Activated CD4-positive, alpha-beta T cell treated with anti-CD3 and anti-CD28 coated beads, Interleukin-2, amount 10 ng/mL, durations not matched to agents 7 days and 5 days (primary cell): ENCODE measurements around the gene COL13A1. TPM values are rescaled to one million over a fixed set of nuclear protein-coding genes. Genes with fewer than 3 reads are reported as not detected.

ENCODE experiments used
- CTCF ChIA-PET: fragments of 350-600 bp; sonication (Branson Sonifier 250); formaldehyde crosslinking; loops from one replicate; lab custom pipeline; 2021; ENCODE audit warnings: antibody characterized with exemption; lab: Charles Lee
- POLR2A ChIA-PET: fragments of 350-600 bp; sonication (Branson Sonifier 250); formaldehyde crosslinking; loops from one replicate; lab custom pipeline; 2021; ENCODE audit warnings: antibody characterized with exemption; lab: Charles Lee
- DNase-seq: peaks from one replicate; pipeline ENCODE4 v3.0.0-alpha.2; 2020
- H3K27ac Mint-ChIP-seq: one replicate; pipeline ENCODE4 v1.8.0; 2021; ENCODE audit warnings: mild to moderate bottlenecking, moderate library complexity, mixed read lengths
- H3K27me3 Mint-ChIP-seq: one replicate; pipeline ENCODE4 v1.8.0; 2021; ENCODE audit warnings: mixed read lengths
- H3K36me3 Mint-ChIP-seq: one replicate; pipeline ENCODE4 v1.8.0; 2021; ENCODE audit warnings: low read depth, mixed read lengths
- H3K4me1 Mint-ChIP-seq: one replicate; pipeline ENCODE4 v1.8.0; 2021; ENCODE audit warnings: mixed read lengths
- H3K4me3 Mint-ChIP-seq: one replicate; pipeline ENCODE4 v1.8.0; 2021; ENCODE audit warnings: mild to moderate bottlenecking, moderate library complexity, mixed read lengths
- H3K9me3 Mint-ChIP-seq: one replicate; pipeline ENCODE4 v1.8.0; 2021; ENCODE audit warnings: mixed read lengths
- total RNA-seq, 2 experiments: library from RNA; stranded (reverse); gene quantifications; one replicate each; pipeline ENCODE4 v1.2.3, GENCODE V29; 2021

Gene COL13A1
- total RNA-seq, 2 experiments from 2014 or later: not detected

DNA sequence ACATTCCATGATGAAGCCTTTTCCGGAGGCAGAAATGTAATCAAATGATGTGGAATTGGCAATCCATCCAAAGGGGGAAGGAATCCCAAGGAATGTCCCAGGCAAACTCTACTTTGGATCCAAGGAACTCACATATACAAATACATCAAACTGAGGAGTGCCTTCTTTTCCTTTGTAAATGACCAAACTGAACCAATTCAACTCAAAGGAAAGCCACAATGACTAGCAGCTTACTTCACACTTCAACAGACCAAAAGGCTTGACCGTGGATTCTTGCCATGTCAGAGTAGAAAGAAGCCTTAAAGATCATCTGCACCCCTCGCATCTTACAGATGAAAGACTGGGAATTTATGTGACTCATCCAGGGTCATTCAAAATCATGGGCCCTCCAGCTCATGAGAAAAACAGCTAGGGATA is 171.3 kb downstream of the COL13A1 start:
- Mint-ChIP-seq H3K27ac (no peak overlapping the region), H3K9me3 (peaks cover 3% of the 10 kb centered on the region), H3K4me3 (no peak overlapping the region), H3K27me3 (peaks cover 45% of the 10 kb centered on the region), H3K4me1 (peaks cover 9% of the 10 kb centered on the region), H3K36me3 (no peaks in the 10 kb centered on the region)
- no peak for DNase-seq
- CTCF ChIA-PET: no interaction called here
- POLR2A ChIA-PET: no interaction called here

DNA sequence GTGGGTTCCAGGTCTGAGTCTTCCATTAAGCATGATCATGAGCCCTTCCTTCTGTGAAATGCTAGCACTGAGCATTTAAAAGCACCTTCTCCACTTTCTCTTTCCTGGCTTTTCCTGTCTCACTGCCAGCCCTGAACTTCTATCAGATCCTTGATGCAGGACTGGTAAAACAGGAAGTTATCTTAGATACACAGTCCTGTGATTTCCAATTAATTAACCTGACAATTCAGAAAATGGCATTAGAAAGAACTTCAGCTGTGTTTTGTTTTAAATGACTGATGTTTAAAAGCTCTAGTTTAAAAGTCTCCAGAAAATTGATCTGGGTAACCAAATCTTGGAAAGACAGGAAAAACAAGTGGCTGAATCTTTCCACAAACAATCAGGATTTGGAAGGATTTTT is 172.0 kb downstream of the COL13A1 start:
- CTCF ChIA-PET: interaction anchor here (2.3 kb wide), 1 partner anchor 15 kb away, joined by 11 read pairs; no protein-coding TSS in a partner anchor
- Mint-ChIP-seq H3K4me3 (no peak overlapping the region), H3K36me3 (no peaks in the 10 kb centered on the region), H3K27ac (no peak overlapping the region), H3K9me3 (peaks cover 3% of the 10 kb centered on the region), H3K4me1 (peaks cover 9% of the 10 kb centered on the region), H3K27me3 (peaks cover 46% of the 10 kb centered on the region)
- POLR2A ChIA-PET: no interaction called here
- no peak for DNase-seq

DNA sequence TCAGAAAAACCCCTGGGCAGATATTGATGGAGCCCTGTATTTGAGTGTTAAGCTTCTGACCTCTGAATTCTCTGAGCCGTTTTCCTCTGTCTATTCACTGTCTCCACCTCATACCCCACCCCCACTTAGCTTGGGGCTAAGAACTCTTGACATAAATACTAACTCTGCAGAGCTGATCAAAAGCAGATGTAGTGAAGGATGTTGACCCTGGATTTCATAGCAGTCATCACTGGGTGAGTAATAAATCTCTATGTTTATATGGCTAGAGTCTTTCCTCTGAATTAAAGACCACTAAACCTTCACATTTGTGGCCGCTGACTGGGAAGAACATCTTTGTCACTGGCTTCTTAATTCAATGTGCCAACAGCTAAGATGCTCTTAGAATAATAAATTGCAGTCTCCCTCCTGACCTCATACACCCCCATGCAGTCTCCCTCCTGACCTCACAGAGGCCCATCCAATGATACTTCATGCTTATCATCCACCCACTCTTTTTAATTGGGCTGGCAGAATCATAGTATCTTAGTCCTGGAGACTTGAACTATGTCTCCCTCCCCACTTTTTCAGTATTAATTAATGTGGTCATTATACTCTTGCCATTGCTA is 172.9 kb downstream of the COL13A1 start:
- Mint-ChIP-seq H3K9me3 (peaks cover 3% of the 10 kb centered on the region), H3K27me3 (peaks cover 45% of the 10 kb centered on the region), H3K27ac (no peak overlapping the region), H3K36me3 (no peaks in the 10 kb centered on the region), H3K4me3 (no peak overlapping the region), H3K4me1 (peaks cover 9% of the 10 kb centered on the region)
- DNase-seq: no peak
- CTCF ChIA-PET: interaction anchor here (2.3 kb wide), 1 partner anchor 16 kb away, joined by 11 read pairs; no protein-coding TSS in a partner anchor
- POLR2A ChIA-PET: no interaction called here

DNA sequence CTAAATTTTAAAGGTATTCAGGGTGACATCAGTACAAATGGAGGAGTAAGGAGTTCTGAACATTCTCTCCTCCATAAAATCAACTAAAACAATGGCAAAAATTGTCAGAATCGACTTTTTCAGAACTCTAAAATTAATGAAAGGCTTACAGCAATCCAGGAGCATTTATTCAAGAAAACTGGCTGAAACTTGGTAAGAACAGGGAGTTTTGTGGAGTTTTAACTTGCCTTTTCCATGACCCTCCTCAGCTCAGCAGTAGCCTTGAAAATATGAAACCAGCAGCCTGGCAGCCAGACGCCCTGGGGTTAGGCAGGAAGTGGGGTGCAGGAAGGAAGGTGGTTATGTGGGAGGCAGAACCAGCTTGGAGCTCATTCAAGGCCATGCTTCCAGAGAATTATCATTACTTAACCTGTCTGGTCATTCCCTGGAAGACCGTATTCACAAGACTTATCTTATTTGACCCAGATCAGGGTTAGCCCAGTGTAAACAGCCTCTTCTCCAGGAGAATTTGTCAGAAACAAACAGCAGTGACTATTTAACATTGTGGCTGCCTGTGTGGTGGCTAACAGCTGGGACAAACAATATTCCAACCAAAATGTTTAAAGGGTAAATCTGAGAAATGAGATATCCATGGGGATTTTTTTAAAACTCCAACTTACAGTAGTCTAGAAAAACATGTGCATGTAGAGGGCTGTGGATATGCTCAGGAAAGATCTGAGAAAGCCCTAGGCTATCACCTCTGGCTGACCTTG is 175.3 kb downstream of the COL13A1 start:
- Mint-ChIP-seq H3K4me3 (no peak overlapping the region), H3K4me1 (peaks cover 9% of the 10 kb centered on the region), H3K27ac (no peak overlapping the region), H3K27me3 (peaks cover 41% of the 10 kb centered on the region), H3K9me3 (peaks cover 14% of the 10 kb centered on the region), H3K36me3 (no peaks in the 10 kb centered on the region)
- no peak for DNase-seq
- ChIA-PET POLR2A (no interaction called here), CTCF (interaction anchor here (0.9 kb wide), 1 partner anchor 19 kb away, joined by 3 read pairs; no protein-coding TSS in a partner anchor)

DNA sequence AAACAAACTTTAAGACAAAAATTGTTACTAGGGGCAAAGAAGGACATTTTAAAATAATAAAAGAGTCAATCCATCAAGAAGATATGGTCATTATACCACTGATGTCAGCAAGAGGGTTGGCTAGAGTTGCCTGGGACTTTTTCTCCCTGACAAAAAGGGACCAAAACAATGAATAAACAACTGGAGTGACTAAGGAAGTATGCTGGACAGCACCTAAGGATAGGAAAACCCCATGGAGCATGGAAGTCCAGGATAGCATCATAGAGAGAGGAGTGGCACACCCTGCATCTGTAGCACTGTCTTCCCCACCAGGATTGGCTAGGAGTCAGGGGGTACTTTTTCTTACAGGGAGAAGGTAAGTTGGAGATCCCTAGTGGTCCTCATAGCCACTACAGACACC is 177.5 kb downstream of the COL13A1 start:
- Mint-ChIP-seq H3K27me3 (peaks cover 35% of the 10 kb centered on the region), H3K27ac (no peak overlapping the region), H3K9me3 (peaks cover 14% of the 10 kb centered on the region), H3K4me1 (peaks cover 9% of the 10 kb centered on the region), H3K4me3 (no peak overlapping the region), H3K36me3 (no peaks in the 10 kb centered on the region)
- DNase-seq: no peak
- CTCF ChIA-PET: no interaction called here
- POLR2A ChIA-PET: no interaction called here

DNA sequence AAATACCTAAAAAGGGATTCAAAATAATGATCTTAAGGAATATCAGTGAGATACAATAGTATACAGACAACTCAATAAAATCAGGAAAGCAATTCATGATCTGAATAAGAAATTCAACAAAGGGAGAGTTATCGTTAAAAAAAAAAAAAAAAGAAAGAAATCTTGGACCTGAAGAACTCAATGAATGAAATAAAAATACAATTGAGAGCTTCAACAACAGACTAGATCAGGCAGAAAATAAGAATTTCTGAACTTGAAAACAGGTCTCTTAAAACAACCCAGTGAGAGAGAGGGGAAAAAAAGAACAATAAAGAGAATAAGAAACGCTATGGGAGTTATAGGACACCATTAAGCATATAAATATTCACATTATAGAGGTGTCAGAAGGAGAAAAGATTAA is 179.0 kb downstream of the COL13A1 start:
- Mint-ChIP-seq H3K4me1 (peaks cover 9% of the 10 kb centered on the region), H3K27me3 (peaks cover 22% of the 10 kb centered on the region), H3K27ac (no peak overlapping the region), H3K9me3 (peaks cover 14% of the 10 kb centered on the region), H3K4me3 (no peak overlapping the region), H3K36me3 (no peaks in the 10 kb centered on the region)
- no peak for DNase-seq
- POLR2A ChIA-PET: no interaction called here
- CTCF ChIA-PET: no interaction called here

DNA sequence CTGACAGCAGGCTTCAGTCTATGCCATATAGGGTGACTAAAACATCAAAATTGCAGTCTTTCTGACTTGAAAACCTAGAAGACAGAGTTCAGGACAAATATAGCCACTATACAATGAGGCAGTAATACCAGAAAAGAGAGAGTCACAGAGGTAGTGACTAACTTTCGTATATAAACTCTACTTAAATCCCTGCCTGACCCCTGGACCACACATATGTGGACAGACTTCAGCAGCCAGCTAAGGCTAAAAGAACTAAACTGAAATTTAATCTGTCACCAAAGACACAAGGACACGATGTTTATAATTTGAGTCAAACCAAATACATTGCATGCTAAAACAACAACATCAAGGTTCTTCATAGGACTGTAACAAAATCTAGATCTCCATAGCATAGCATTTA is 186.4 kb downstream of the COL13A1 start:
- POLR2A ChIA-PET: no interaction called here
- Mint-ChIP-seq H3K36me3 (no peaks in the 10 kb centered on the region), H3K27ac (no peak overlapping the region), H3K9me3 (no peaks in the 10 kb centered on the region), H3K27me3 (peaks cover 27% of the 10 kb centered on the region), H3K4me1 (no peaks in the 10 kb centered on the region), H3K4me3 (no peak overlapping the region)
- no peak for DNase-seq
- CTCF ChIA-PET: no interaction called here

DNA sequence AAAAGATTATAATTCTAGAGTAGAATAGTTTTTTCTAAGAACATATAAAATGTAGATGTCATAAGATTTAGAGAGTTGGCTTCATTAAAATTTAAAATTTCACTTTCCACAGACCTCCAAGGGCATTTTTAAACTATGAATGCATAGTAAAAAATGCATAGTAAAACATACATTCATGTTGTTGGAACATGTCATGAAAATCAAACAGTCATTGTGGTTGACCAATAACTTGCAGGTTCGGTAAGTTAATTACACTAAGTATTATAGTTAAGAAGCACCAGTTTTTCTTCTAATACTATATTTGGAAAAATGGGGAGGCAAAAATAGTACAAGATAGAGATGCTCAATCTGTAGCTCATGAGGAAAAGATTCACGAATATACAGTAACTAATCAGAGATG is 189.4 kb downstream of the COL13A1 start:
- no peak for DNase-seq
- ChIA-PET CTCF (no interaction called here), POLR2A (no interaction called here)
- H3K27ac Mint-ChIP-seq: no peak overlapping the region
- H3K4me1 Mint-ChIP-seq: no peaks in the 10 kb centered on the region
- H3K27me3 Mint-ChIP-seq: peaks cover 40% of the 10 kb centered on the region
- H3K4me3 Mint-ChIP-seq: no peak overlapping the region
- no peaks in the 10 kb centered on the region for H3K36me3 Mint-ChIP-seq
- no peaks in the 10 kb centered on the region for H3K9me3 Mint-ChIP-seq

DNA sequence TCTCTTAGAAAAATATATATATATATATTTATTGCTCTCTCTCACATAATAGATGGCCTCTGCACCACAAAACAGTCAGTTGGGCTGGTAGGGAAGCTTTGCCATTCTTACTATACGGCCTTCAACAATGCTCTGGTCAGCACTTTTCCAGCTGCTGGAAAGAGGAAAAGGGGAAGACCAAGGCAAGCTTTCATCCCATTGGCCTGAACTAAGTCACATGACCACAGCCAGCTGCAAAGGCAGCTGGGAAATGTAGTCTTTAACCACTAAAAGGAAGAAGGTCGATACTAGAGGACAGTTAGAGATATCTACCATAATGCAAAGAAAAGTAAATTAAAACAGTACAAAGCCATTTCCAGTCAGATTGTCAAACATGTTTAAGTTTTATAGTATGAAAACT is 192.6 kb downstream of the COL13A1 start:
- no peak overlapping the region for H3K27ac Mint-ChIP-seq
- H3K27me3 Mint-ChIP-seq: peaks cover 33% of the 10 kb centered on the region
- H3K4me3 Mint-ChIP-seq: no peak overlapping the region
- DNase-seq: no peak
- H3K9me3 Mint-ChIP-seq: no peaks in the 10 kb centered on the region
- no peaks in the 10 kb centered on the region for H3K4me1 Mint-ChIP-seq
- POLR2A ChIA-PET: no interaction called here
- CTCF ChIA-PET: no interaction called here
- H3K36me3 Mint-ChIP-seq: no peaks in the 10 kb centered on the region

DNA sequence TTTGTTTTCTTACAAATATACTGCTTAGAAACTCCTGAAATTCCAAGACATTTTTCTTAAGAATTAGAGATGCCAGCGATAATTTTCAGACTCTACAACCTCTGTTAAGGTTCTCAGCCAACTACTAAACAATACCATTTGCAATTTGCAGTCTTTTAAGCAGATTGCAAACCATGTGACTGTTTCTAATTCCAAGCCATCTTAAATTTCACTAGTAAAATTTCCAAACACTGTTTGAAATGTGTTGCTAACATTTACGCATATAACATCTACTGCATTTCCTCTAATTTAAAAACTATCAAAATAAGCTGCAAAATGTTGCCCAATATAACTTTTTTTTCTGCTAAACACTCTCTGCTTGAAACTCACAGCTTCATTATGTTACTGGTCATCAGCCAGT is 194.9 kb downstream of the COL13A1 start:
- no peaks in the 10 kb centered on the region for H3K36me3 Mint-ChIP-seq

DNA sequence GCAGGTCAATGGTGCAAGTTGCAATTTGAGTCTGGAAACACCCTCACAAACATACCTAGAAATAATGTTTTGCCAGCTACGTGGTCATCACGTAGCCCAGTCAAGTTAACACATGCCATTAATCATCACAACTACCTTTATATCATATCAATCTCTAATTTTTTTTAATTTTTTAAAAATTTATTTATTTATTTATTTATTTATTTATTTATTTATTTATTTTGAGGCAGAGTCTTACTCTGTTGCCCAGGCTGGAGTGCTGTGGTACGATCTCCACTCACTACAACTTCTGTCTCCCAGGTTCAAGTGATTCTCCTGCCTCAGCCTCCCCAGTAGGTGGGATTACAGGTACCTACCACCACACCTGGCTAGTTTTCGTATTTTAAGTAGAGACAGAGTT is 198.6 kb downstream of the COL13A1 start:
- no peak for DNase-seq
- H3K36me3 Mint-ChIP-seq: no peaks in the 10 kb centered on the region
- H3K27ac Mint-ChIP-seq: no peak overlapping the region
- CTCF ChIA-PET: no interaction called here
- POLR2A ChIA-PET: no interaction called here
- peaks cover 35% of the 10 kb centered on the region for H3K27me3 Mint-ChIP-seq
- H3K9me3 Mint-ChIP-seq: no peaks in the 10 kb centered on the region
- H3K4me3 Mint-ChIP-seq: no peak overlapping the region
- no peaks in the 10 kb centered on the region for H3K4me1 Mint-ChIP-seq

More for the DNA sequence above, 194.9 kb downstream of the COL13A1 start:
- Mint-ChIP-seq H3K9me3 (no peaks in the 10 kb centered on the region), H3K4me3 (no peak overlapping the region), H3K4me1 (no peaks in the 10 kb centered on the region), H3K27me3 (peaks cover 25% of the 10 kb centered on the region), H3K27ac (no peak overlapping the region)
- POLR2A ChIA-PET: no interaction called here
- no peak for DNase-seq
- CTCF ChIA-PET: no interaction called here

DNA sequence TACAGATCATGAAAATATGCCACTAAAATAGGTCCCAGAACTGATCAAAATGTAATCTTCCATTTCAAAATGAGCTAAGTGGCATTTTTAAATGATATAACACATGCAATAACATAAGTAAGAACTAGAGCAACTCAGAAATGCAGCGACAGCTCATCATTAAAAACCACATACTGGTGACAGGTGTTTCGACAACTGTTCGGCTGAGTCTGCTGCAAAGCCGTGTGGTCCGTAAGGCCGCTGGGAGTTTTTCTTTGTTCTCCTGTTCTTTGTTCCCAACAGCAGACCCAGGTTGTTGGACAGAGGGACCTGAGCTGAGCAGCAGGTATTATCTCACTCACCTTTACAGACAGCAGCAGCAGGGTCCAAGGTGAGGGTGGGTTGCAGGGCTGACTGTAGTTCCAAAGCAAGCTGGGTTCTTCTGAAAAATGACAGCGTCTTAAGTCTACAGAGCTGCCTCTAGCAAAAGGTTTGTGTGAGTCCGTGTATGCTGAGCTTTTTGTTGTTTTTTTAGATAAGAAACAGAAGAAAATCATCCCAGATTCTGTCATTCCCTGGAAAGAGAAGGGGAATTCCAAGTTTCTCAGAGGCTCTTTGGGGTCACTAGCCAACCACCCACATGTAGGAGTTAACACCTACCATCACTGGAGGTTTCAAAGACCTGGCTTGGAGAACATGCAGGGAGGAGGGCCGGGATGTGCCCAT is 205.6 kb downstream of the COL13A1 start:
- no peak overlapping the region for H3K27ac Mint-ChIP-seq
- no peak for DNase-seq
- ChIA-PET POLR2A (no interaction called here), CTCF (no interaction called here)
- no peaks in the 10 kb centered on the region for H3K9me3 Mint-ChIP-seq
- H3K27me3 Mint-ChIP-seq: peaks cover 53% of the 10 kb centered on the region
- H3K4me1 Mint-ChIP-seq: no peaks in the 10 kb centered on the region
- H3K4me3 Mint-ChIP-seq: no peak overlapping the region
- no peaks in the 10 kb centered on the region for H3K36me3 Mint-ChIP-seq
